GM18520 (cell line): ENCODE measurements around the gene PTPN14.
"Not testable (repeated sequence)": the region's sequence is repeated elsewhere in the genome, so short reads cannot be mapped to it uniquely, and the experiment has no call there.

Experiments
- ATAC-seq: cut with Tn5 transposase; IDR thresholded peaks from one replicate; pipeline ENCODE4 v1.9.1; 2021; ENCODE audit not compliant: unreplicated experiment

The PTPN14 gene

GRCh38 chr1:214551436-214552173 lies at the start of gene PTPN14:
Gene PTPN14 (minus strand): TSS chr1:214551602. CDS start chr1:214464803, 86,799 bp downstream.
- ATAC-seq, result no peak

GRCh38 chr1:214593158-214593557 lies 41.8 kb upstream of the PTPN14 start:
- ATAC-seq, result no peak

- ATAC-seq, result not testable (repeated sequence)
Measured at GRCh38 chr1:214591918-214592317, 40.5 kb upstream of the PTPN14 start.

- ATAC-seq, result no peak
Measured at GRCh38 chr1:214590696-214591095, 39.3 kb upstream of the PTPN14 start.

- no peak for ATAC-seq
Measured at GRCh38 chr1:214588963-214589597, 37.7 kb upstream of the PTPN14 start.

GRCh38 chr1:214587165-214587564 lies 35.8 kb upstream of the PTPN14 start:
- ATAC-seq, result no peak

- no peak for ATAC-seq
Measured at GRCh38 chr1:214586621-214587020, 35.2 kb upstream of the PTPN14 start.

- ATAC-seq, result no peak
Measured at GRCh38 chr1:214584805-214585766, 33.7 kb upstream of the PTPN14 start.

GRCh38 chr1:214583824-214584554 lies 32.6 kb upstream of the PTPN14 start:
- ATAC-seq, result no peak

GRCh38 chr1:214583113-214583512 lies 31.7 kb upstream of the PTPN14 start:
- no peak for ATAC-seq

GRCh38 chr1:214582289-214582891 lies 31.0 kb upstream of the PTPN14 start:
- no peak for ATAC-seq

GRCh38 chr1:214581785-214582184 lies 30.4 kb upstream of the PTPN14 start:
- no peak for ATAC-seq

- no peak for ATAC-seq
Measured at GRCh38 chr1:214579183-214579582, 27.8 kb upstream of the PTPN14 start.

GRCh38 chr1:214576120-214576519 lies 24.7 kb upstream of the PTPN14 start:
- not testable (repeated sequence) for ATAC-seq

- no peak for ATAC-seq
Measured at GRCh38 chr1:214574598-214575411, 23.4 kb upstream of the PTPN14 start.

GRCh38 chr1:214573386-214574318 lies 22.2 kb upstream of the PTPN14 start:
- ATAC-seq, result no peak

GRCh38 chr1:214571281-214571680 lies 19.9 kb upstream of the PTPN14 start:
- ATAC-seq, result no peak

GRCh38 chr1:214570442-214570841 lies 19.0 kb upstream of the PTPN14 start:
- ATAC-seq, result no peak
